Peyer's patch (tissue), 4 donors: ENCODE measurements around the gene P3H3. TPM values are rescaled to one million over a fixed set of nuclear protein-coding genes. Genes with fewer than 3 reads are reported as not detected.

Experiments
- DNase-seq, 3 donors: peaks; one replicate each; pipeline ENCODE4 v3.0.0-alpha.2; 2017 to 2019
- H3K27ac ChIP-seq, 4 donors: fragments of 200-600 bp; sonication (generic); one replicate each; pipeline ENCODE4 v1.5.1; 2016 to 2019
- H3K27me3 ChIP-seq, 2 donors: fragments of 200-600 bp; sonication (generic); one replicate each; pipeline ENCODE4 v1.5.1; 2019
- H3K36me3 ChIP-seq, 3 donors: fragments of 200-600 bp; sonication (generic); one replicate each; pipeline ENCODE4 v1.5.1; 2016 to 2019
- H3K4me1 ChIP-seq, 4 donors: fragments of 200-600 bp; sonication (generic); one replicate each; pipeline ENCODE4 v1.5.1; 2016 to 2019
- H3K4me3 ChIP-seq, 4 donors: fragments of 200-600 bp; sonication (generic); 1 replicate in 3 of 4; 2 replicates in 1 of 4; pipeline ENCODE4 v1.5.1; 2016 to 2019; ENCODE audit warnings: mild to moderate bottlenecking in 1 of 4
- H3K9me3 ChIP-seq, 4 donors: fragments of 200-600 bp; sonication (generic); one replicate each; pipeline ENCODE4 v1.5.1; 2016 to 2019; ENCODE audit warnings: mild to moderate bottlenecking in 1 of 4
- POLR2A ChIP-seq, 2 donors: fragments of 450-650 bp; IDR thresholded peaks; one replicate each; pipeline ENCODE4 v1.5.1; 2017; ENCODE audit warnings: antibody characterized with exemption in 2 of 2, mild to moderate bottlenecking in 2 of 2, moderate library complexity in 2 of 2
- total RNA-seq, 4 donors: library from RNA; depleted of rRNA; stranded (reverse); fragments of >200 nt; gene quantifications; one replicate each; pipeline ENCODE4 v1.1.0, GENCODE V29; 2016
- TF ChIP-seq, protein P1 (sequence below), 6 experiments: fragments of 450-650 bp in 4 of 6; fragments of 200-600 bp in 2 of 6; sonication (generic) in 1 of 6; IDR thresholded peaks; one replicate each; pipeline ENCODE4 v1.5.1; 2017 to 2019; ENCODE audit warnings: antibody characterized with exemption in 6 of 6, mild to moderate bottlenecking in 3 of 6, moderate library complexity in 1 of 6

Gene P3H3
- total RNA-seq, 4 donors from 2014 or later: 3.7 to 40.4 (median 8.7) TPM

DNA sequence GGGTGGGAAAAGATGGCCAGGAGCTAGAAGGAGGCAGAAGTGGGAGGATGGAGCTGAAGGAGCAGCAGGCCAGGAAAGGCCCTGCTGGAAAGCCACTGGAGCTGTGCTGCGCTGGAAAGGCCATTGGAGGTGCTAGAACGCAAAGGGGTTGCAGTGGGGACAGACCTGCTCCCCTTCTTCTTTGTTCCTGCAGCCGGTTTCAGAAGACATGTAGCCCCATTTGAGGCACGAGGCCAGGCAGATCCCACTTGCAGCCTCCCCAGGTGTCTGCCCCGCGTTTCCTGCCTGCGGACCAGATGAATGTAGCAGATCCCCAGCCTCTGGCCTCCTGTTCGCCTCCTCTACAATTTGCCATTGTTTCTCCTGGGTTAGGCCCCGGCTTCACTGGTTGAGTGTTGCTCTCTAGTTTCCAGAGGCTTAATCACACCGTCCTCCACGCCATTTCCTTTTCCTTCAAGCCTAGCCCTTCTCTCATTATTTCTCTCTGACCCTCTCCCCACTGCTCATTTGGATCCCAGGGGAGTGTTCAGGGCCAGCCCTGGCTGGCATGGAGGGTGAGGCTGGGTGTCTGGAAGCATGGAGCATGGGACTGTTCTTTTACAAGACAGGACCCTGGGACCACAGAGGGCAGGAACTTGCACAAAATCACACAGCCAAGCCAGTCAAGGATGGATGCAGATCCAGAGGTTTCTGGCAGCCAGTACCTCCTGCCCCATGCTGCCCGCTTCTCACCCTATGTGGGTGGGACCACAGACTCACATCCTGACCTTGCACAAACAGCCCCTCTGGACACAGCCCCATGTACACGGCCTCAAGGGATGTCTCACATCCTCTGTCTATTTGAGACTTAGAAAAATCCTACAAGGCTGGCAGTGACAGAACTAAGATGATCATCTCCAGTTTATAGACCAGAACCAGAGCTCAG is 8.8 kb upstream of the P3H3 start:
- Histone ChIP-seq H3K36me3 (no peaks in the 10 kb centered on the region), H3K4me3 (no peak overlapping the region), H3K9me3 (no peaks in the 10 kb centered on the region), H3K27me3 (no peaks in the 10 kb centered on the region), H3K27ac (no peak overlapping the region), H3K4me1 (no peaks in the 10 kb centered on the region)
- no peak for DNase-seq
- TF ChIP-seq, protein P1, sequence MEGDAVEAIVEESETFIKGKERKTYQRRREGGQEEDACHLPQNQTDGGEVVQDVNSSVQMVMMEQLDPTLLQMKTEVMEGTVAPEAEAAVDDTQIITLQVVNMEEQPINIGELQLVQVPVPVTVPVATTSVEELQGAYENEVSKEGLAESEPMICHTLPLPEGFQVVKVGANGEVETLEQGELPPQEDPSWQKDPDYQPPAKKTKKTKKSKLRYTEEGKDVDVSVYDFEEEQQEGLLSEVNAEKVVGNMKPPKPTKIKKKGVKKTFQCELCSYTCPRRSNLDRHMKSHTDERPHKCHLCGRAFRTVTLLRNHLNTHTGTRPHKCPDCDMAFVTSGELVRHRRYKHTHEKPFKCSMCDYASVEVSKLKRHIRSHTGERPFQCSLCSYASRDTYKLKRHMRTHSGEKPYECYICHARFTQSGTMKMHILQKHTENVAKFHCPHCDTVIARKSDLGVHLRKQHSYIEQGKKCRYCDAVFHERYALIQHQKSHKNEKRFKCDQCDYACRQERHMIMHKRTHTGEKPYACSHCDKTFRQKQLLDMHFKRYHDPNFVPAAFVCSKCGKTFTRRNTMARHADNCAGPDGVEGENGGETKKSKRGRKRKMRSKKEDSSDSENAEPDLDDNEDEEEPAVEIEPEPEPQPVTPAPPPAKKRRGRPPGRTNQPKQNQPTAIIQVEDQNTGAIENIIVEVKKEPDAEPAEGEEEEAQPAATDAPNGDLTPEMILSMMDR (IDR thresholded peaks at IDR 0.05): no peak
- TF ChIP-seq POLR2A (IDR thresholded peaks at IDR 0.05): no peak

DNA sequence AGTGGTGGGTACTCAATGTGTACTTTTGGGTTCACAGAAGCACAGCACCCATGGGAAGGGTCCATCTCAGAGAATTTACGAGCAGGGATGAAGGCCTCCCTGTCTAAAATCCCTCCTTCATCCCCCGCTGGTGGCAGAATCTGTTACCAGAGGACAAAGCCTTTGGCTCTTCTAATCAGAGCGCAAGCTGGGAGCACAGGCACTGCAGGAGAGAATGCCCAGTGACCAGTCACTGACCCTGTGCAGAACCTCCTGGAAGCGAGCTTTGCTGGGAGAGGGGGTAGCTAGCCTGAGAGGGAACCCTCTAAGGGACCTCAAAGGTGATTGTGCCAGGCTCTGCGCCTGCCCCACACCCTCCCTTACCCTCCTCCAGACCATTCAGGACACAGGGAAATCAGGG is 8.0 kb upstream of the P3H3 start:
- Histone ChIP-seq H3K9me3 (no peaks in the 10 kb centered on the region), H3K4me3 (no peak overlapping the region), H3K27ac (no peak overlapping the region), H3K36me3 (no peaks in the 10 kb centered on the region), H3K27me3 (no peaks in the 10 kb centered on the region), H3K4me1 (no peaks in the 10 kb centered on the region)
- TF ChIP-seq, protein P1 (IDR thresholded peaks at IDR 0.05): no peak
- TF ChIP-seq POLR2A (IDR thresholded peaks at IDR 0.05): no peak
- no peak for DNase-seq

DNA sequence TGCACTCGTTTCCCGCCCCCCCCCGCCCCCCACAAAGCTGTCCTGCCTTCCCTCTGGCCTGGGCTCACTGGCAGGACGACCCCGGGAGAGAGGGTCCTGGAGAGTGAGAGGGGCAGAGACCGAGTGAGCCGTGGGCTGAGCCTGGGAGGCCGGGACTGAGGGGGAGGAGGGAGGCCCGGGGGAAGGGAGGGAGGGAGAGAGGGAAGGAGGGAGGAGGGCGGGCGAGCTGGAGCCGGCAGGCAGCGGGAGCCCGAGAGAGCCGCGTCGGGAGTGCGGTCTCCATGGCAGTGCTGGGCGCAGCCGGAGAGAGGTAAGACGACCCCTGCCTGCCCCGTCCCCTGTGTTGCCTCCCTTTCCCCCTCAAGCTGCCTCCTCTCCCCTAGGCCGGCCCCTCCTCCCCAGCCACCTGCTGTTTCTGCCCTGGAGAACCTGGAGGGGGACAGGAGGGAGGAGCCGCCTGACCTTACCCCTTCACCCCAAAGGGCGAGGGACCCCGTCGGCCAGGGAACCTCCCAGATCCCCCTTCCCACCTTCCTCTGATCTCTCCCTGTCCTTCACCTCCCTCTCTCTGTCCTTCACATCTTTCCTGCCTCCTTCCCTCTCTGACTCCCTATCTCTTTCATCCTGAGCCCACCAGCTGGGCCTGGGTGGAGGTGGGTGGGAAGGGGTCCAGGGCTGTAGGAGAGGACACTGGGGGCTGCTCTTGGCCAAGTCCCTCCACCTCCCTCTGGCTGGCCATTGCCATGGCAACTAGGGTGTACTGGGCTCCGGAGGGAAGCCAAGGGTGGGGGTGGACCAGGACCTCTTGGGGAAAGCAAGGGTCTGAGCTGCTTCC is 6.4 kb upstream of the P3H3 start, which contains the start of gene GPR162:
Gene GPR162, plus strand, starts transcription at position 231 of the 835 bp plus-strand sequence. CDS start 2,078 bp downstream, outside the sequence.
- H3K27me3 ChIP-seq: no peaks in the 10 kb centered on the region
- DNase-seq: peak in 2 of 3 donors; percentile 54 to 56
- no peaks in the 10 kb centered on the region for H3K9me3 ChIP-seq
- H3K27ac ChIP-seq: peak within 1 kb of the TSS in 3 of 4 donors; percentile 17 to 76 (median 70)
- no peaks in the 10 kb centered on the region for H3K36me3 ChIP-seq
- TF ChIP-seq POLR2A (IDR thresholded peaks at IDR 0.05): no peak
- TF ChIP-seq, protein P1 (IDR thresholded peaks at IDR 0.05): no peak
- peaks cover 0 to under 1% (median 0%) of the 10 kb centered on the region in 4 donors for H3K4me1 ChIP-seq
- H3K4me3 ChIP-seq: peak within 1 kb of the TSS; percentile 24 to 53 (median 40)

DNA sequence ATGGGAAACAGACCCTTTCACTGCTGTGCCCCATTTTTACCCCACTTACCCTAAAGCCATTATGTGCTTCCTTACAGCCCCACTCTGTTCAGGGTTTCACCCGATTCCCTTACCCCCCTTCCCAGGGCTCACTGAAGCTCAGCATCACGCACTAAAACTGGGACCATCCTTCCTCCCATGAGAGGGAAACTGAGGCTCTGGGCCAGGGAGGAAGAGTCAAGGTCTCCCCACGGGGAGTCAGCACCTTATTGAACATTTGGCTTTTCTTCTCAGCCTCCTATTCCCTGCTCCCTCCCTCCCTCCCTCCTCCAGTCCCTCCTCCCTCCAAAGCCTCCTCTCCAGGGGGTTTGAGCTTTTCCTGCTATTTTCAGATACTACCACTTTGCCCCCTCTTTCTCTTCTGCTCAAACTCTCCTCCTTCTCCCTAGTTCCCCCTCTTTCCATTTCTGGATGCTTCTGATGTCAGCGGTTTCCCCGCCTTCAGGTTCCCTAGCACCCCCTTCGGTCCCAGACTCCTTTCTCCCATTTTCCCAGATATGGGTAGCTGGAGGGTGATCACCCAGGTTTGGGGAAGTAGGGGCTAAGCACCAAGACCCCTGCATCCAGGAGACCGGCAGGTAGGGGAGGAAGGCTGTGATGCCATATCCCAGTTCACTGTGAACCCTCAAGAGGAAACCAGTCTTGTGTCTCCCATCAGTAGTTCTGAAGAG is 5.6 kb upstream of the P3H3 start:
- peak overlapping the region in 2 of 4 donors; percentile 29 to 52 for H3K4me3 ChIP-seq

More for the DNA sequence above, 5.6 kb upstream of the P3H3 start:
- Histone ChIP-seq H3K27me3 (no peaks in the 10 kb centered on the region), H3K4me1 (peaks cover 0 to 8% (median 0%) of the 10 kb centered on the region in 4 donors), H3K36me3 (no peaks in the 10 kb centered on the region), H3K27ac (no peak overlapping the region), H3K9me3 (no peaks in the 10 kb centered on the region)
- TF ChIP-seq, protein P1 (IDR thresholded peaks at IDR 0.05): no peak
- no peak for TF ChIP-seq POLR2A (IDR thresholded peaks at IDR 0.05)
- no peak for DNase-seq
